GM12878 (cell line): ENCODE measurements around the gene CCDC28A. TPM values are rescaled to one million over a fixed set of nuclear protein-coding genes. Genes with fewer than 3 reads are reported as not detected.

Source experiments
- BCL3 ChIP-seq: IDR thresholded peaks from 2 replicates; pipeline ENCODE4 v1.6.1; 2011; ENCODE audit warnings: borderline replicate concordance, low read depth, mild to moderate bottlenecking, moderate library complexity, low read length; ENCODE audit not compliant: insufficient read depth, poor library complexity, severe bottlenecking
- DPF2 ChIP-seq: fragments of 450-650 bp; IDR thresholded peaks from 2 replicates; pipeline ENCODE4 v1.6.1; 2017; ENCODE audit warnings: mild to moderate bottlenecking
- E2F4 ChIP-seq: IDR thresholded peaks from 2 replicates; pipeline ENCODE4 v1.6.1; 2012; ENCODE audit warnings: low read depth, low read length, improper control_type of control experiment
- EP300 ChIP-seq, 2 experiments: fragments of 150-350 bp in 1 of 2; IDR thresholded peaks; 2 replicates each; pipeline ENCODE4 v1.6.1; 2011 to 2012; ENCODE audit warnings: low read depth in 2 of 2, low read length in 2 of 2, borderline replicate concordance in 1 of 2, improper control_type of control experiment in 1 of 2, inconsistent platforms in 1 of 2; ENCODE audit not compliant: control insufficient read depth in 1 of 2
- EZH2 ChIP-seq: IDR thresholded peaks from 2 replicates; pipeline ENCODE4 v1.6.1; 2012; ENCODE audit warnings: low read depth, mild to moderate bottlenecking, control low read depth, inconsistent platforms, low read length, borderline replicate concordance; ENCODE audit not compliant: control insufficient read depth
- GATAD2B ChIP-seq: fragments of 450-650 bp; conservative IDR thresholded peaks from 2 replicates; pipeline ENCODE4 v1.6.1; 2017; ENCODE audit warnings: low read depth, mild to moderate bottlenecking, moderate library complexity
- IKZF2 ChIP-seq, 2 experiments: fragments of 450-650 bp; IDR thresholded peaks; 2 replicates each; pipeline ENCODE4 v1.6.1; 2017; ENCODE audit warnings: mild to moderate bottlenecking in 2 of 2, moderate library complexity in 2 of 2
- IRF3 ChIP-seq: fragments of 450-650 bp; IDR thresholded peaks from 2 replicates; pipeline ENCODE4 v1.6.1; 2014; ENCODE audit warnings: mild to moderate bottlenecking
- KAT2A ChIP-seq: conservative IDR thresholded peaks from 2 replicates; pipeline ENCODE4 v1.6.1; 2011; ENCODE audit warnings: low read depth, low read length; ENCODE audit not compliant: control insufficient read depth
- LARP7 ChIP-seq: fragments of 450-650 bp; IDR thresholded peaks from 2 replicates; pipeline ENCODE4 v1.6.1; 2017; ENCODE audit warnings: mild to moderate bottlenecking
- NR2C2 ChIP-seq: IDR thresholded peaks from 2 replicates; pipeline ENCODE4 v1.6.1; 2011; ENCODE audit warnings: borderline replicate concordance, low read depth; ENCODE audit not compliant: control insufficient read depth, insufficient read length
- PAX8 ChIP-seq: fragments of 450-650 bp; IDR thresholded peaks from 2 replicates; pipeline ENCODE4 v1.6.1; 2017; ENCODE audit warnings: mild to moderate bottlenecking, moderate library complexity
- POLR2A ChIP-seq: IDR thresholded peaks from 2 replicates; pipeline ENCODE4 v1.6.1; 2011; ENCODE audit warnings: low read depth, mild to moderate bottlenecking, low read length
- RELA ChIP-seq: fragments of 450-650 bp; IDR thresholded peaks from 2 replicates; pipeline ENCODE4 v1.8.0; 2014; ENCODE audit warnings: borderline replicate concordance; ENCODE audit not compliant: partially characterized antibody
- REST ChIP-seq: IDR thresholded peaks from 2 replicates; pipeline ENCODE4 v1.6.1; 2012; ENCODE audit warnings: mild to moderate bottlenecking, low read depth, low read length
- SIX5 ChIP-seq: IDR thresholded peaks from 2 replicates; pipeline ENCODE4 v1.6.1; 2011; ENCODE audit warnings: mild to moderate bottlenecking, low read depth, low read length, moderate library complexity; ENCODE audit not compliant: severe bottlenecking
- SMC3 ChIP-seq: IDR thresholded peaks from 2 replicates; pipeline ENCODE4 v1.6.1; 2011; ENCODE audit warnings: low read length, improper control_type of control experiment, borderline replicate concordance
- SUPT20H ChIP-seq: IDR thresholded peaks from 2 replicates; pipeline ENCODE4 v1.6.1; 2011; ENCODE audit warnings: low read depth, mild to moderate bottlenecking, low read length, moderate library complexity, borderline replicate concordance; ENCODE audit not compliant: control insufficient read depth
- TARDBP ChIP-seq: IDR thresholded peaks from 2 replicates; pipeline ENCODE4 v1.6.1; 2016; ENCODE audit warnings: borderline replicate concordance
- ZBED1 ChIP-seq: IDR thresholded peaks from 2 replicates; pipeline ENCODE4 v1.6.1; 2016; ENCODE audit warnings: borderline replicate concordance
- ZNF274 ChIP-seq: IDR thresholded peaks from one replicate; pipeline ENCODE4 v1.8.0; 2011; ENCODE audit not compliant: insufficient read length, insufficient read depth
- ZNF384 ChIP-seq: IDR thresholded peaks from 2 replicates; pipeline ENCODE4 v1.6.1; 2012; ENCODE audit warnings: low read depth, mild to moderate bottlenecking, low read length, improper control_type of control experiment, borderline replicate concordance
- polyA plus RNA-seq, 11 experiments: library from polyadenylated mRNA; depleted of rRNA in 4 of 11; unstranded in 6 of 11; stranded (reverse) in 5 of 11; fragments of >200 nt; fragmentation: Nextera tagmentation in 4 of 11; fragmentation: Illumina TruSeq in 1 of 11; extraction: Ambion mirVana in 4 of 11; extraction: Trizol in 1 of 11; gene quantifications; 1 replicate in 1 of 11; 2 replicates in 10 of 11; pipeline versions ENCODE4 v1.2.1 to v1.2.3, GENCODE V29; 2011 to 2016; ENCODE audit warnings: inconsistent platforms in 2 of 11, missing spikeins in 2 of 11, low read depth in 1 of 11
- total RNA-seq, 4 experiments: library from RNA; depleted of rRNA in 3 of 4; stranded (reverse); fragments of >200 nt in 3 of 4; fragmentation: Illumina TruSeq in 1 of 4; extraction: Trizol in 1 of 4; gene quantifications; 2 replicates each; pipeline versions ENCODE4 v1.2.1 to v1.2.3, GENCODE V29; 2013 to 2021

CCDC28A gene
- total and polyA plus RNA-seq, 10 of the 15 experiments (the other 5 are each of a cell fraction or from before 2014, with no cell fraction given) = 13.5 to 38.8 (median 19.2) TPM

GRCh38 chr6:138818496-138819194 is 45.1 kb downstream of the CCDC28A start (continued):
- peak; percentile 82 to 89 for TF ChIP-seq IKZF2 (IDR thresholded peaks at IDR 0.05)
- TF ChIP-seq GATAD2B = 0 out of 2 replicates have a peak, but pooled peaks have one; percentile 19
- TF ChIP-seq KAT2A = no peak
- TF ChIP-seq ZNF274 = no peak
- peak; percentile 46; the same call in 1 of the 2 replicates for TF ChIP-seq ZBED1
- TF ChIP-seq SMC3 = no peak
- TF ChIP-seq LARP7 = no peak
- TF ChIP-seq RELA = no peak
- TF ChIP-seq DPF2 = peak; percentile 65; the same call in 1 of the 2 replicates
- no peak for TF ChIP-seq NR2C2
- TF ChIP-seq ZNF384 = no peak
- TF ChIP-seq EP300 (IDR thresholded peaks at IDR 0.05; ENCODE audit: borderline replicate concordance in 1 of 2, control insufficient read depth in 1 of 2, low read depth in 2 of 2, low read length in 2 of 2) = peak; percentile 28 to 60; a peak in 2 of 4 replicates
- TF ChIP-seq TARDBP = no peak
- TF ChIP-seq BCL3 = peak; percentile 70
- TF ChIP-seq SIX5 = no peak
- no peak for TF ChIP-seq POLR2A
- no peak for TF ChIP-seq PAX8
- no peak for TF ChIP-seq IRF3
- no peak for TF ChIP-seq REST
- TF ChIP-seq E2F4 = no peak
- TF ChIP-seq EZH2 = no peak
- no peak for TF ChIP-seq SUPT20H
